Stimulated activated CD8-positive, alpha-beta memory T cell treated with anti-CD3 and anti-CD28 coated beads, Interleukin-15, amount 100 ng/mL, for 1 hour (primary cell): ENCODE results near the gene DNAJC4.

Experiments
- DNase-seq: peaks from one replicate; pipeline ENCODE4 v3.0.0-alpha.2; 2020; ENCODE audit warnings: low read depth

DNAJC4 gene

DNA sequence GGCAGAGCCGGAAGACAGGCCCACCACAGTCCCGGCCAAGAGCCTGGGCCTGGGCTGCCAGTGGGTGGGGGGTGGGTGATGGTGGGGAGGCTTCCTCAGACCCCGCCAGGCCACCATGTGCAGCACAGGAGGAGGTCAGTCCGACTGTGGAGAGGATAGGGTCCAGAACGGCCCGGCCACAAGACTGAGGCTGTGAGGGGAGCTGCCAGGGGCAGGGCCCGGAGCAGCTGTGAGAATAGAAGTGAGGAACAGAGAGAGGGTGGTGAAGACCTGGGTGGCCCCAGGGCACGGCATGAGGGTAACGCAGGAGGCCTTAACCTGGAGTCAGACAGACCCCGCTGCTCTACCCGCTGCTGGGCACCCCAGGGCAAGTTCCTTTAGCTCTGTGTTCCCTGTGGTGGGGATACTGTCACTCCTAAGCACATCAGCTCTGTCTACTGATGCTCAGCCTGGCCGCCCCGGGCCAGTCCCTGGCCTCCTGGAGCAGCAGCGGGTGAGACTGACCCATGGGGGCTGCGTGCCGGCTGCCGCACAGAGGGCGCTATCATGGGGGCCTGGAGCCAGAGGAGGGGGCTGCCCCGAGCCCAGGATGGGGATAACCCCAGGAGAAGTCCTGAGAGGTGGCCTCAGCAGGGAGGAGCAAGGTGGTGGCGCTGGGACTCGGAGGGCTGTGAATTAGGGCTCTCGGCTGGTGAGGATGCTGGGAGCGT lies 22.1 kb upstream of the DNAJC4 start:
- no peak for DNase-seq

DNA sequence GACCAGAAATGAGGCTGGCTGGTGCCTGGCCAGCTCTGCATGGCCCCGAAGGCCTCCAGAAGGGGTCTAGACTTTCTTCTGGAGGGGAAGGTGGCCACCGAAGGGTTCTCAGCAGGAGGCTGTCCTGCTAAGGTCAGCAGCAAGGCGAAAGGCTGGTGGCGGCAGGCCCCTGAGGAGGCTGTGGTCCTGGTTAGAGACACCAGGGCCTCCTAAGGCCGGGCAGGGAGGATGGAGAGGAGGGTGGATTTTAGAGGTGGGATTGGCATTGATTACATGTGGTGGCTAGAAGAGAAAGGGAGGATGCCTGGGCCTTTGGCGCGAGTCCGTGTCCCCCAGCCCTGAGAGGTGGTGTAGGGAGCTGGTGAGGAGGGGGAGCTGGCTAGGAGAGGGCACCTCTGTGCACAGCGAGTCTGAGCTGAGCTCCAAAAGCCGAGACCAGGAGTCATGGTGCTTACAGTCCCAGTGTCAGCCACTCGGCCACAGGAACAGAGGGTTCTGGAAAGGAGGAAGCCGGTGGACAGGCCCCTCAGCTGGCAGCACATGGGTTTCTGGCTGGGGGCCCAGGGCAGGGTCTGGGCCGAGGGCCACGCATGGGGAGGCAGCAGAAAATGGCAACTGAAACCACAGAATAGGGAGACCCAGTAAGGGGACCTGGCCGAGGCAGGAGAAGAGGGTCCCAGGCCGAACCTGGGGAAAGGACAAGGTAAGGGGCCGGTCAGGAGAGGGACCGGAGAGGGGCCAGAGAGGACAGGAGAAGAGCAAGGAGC lies 21.4 kb upstream of the DNAJC4 start:
- DNase-seq = no peak

DNA sequence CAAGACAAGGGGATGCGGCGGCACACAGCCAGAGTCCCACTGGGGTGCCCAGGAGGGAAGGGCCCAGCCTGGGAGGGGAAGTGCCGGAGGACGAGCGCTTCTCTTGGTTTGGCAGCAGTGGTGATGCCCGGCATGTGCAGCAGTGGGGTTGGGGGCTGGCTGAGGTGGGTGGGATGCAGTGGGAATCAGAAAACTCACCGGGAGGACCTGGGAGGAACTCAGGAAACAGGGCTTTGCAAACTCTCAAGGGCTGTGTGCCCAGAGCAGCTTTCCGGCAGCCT lies 20.8 kb upstream of the DNAJC4 start:
- no peak for DNase-seq

DNA sequence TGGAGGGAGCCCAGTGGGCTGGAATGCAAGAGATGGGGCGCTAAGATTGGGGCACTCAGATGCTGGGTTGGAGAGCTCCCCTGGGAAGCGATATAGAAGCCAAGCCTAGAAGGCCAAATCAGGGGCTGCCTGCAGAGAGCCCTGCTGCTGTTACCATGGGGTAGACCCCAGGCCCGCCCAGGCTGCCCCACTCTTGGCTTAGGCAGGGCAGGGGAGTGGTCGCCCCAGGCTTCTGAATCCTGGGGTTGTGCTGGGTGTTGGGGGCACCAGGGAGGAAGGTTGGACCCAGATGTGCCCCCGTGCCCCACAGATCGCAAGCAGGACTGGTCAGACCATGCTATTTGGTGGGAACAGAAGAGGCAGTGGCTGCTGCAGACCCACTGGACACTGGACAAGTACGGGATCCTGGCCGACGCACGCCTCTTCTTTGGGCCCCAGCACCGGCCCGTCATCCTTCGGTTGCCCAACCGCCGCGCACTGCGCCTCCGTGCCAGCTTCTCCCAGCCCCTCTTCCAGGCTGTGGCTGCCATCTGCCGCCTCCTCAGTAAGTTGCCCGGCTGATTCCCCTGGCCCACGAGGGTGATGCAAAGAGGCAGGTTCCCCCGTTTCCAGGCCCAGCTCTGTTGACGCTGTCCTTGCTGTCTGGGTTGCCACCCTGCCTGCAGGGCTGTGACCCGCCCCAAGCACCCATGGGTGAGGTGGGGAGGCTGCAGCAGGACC lies 19.9 kb upstream of the DNAJC4 start:
- no peak for DNase-seq

DNA sequence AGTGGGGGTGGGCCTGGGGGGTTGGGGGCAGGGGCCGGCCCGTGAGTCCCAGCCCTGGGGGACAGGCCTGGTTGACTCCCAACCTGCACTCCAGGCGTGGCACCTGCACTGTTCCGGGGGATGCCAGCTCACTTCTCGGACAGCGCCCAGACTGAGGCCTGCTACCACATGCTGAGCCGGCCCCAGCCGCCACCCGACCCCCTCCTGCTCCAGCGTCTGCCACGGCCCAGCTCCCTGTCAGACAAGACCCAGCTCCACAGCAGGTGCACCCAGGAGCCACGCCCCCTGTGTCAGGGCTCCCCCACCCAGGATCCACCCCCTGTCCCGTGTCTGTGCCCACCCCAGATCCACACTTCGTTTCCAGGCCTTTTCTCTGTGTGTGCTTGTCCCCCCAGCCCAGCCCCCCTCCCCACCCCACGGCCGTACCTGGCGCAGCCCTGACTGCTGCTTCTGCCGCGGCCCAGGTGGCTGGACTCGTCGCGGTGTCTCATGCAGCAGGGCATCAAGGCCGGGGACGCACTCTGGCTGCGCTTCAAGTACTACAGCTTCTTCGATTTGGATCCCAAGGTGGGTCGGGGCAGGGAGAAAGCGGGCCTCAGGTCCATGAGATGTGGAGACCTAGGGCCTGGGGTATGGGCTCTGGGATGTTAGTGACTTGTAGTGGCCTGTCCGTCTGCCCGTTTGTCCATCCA lies 19.0 kb upstream of the DNAJC4 start:
- DNase-seq = no peak

DNA sequence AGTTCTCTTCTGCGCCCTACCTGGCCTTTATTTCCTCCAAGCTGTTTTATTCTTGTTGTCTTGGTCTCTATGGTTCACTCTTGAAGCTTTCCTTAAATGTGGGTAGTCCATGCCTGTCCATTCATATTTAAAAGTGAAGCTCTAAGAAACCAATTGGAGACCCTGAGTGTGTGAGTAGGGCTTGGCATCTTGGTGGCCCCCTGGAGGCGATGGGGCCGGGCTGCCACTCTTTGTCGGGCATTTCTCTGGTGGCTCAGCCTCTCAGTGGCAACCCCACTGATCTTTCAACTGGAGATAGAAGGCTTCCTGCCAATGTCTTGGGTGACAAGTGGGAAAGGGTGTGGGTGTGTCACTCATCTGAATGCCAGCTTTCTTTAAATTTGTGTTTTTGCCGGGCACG lies 13.5 kb upstream of the DNAJC4 start:
- DNase-seq = no peak

DNA sequence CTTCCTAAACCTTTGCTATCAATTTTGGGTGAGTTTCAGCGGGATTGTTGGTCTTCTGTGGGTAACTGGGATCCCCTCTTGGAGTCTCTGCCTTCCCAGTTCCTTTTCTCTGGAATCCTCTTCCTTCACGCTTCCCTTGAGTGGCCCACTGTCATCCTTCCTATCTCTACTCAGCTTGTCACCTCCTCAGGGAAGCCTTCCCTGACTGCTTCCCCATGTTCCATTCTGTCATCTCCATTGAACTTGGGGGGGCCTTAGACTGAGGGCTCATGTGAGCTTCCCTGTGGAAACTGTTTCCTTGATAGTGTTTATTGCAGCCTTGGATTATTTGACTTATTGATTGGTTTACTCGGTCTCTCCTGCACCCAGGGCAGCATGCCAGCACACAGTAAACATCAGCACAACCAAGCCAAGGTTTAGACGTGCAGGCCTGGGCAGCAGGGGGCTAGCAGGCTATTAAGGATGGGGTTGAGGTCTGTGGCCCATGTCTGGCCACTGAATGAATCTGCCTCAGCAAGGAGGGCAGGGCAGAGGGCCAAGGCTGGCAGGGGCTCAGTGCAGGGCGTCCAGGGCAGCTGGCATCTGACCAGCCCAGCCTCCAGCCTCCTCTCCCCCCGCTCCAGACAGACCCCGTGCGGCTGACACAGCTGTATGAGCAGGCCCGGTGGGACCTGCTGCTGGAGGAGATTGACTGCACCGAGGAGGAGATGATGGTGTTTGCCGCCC lies 11.6 kb upstream of the DNAJC4 start:
- DNase-seq = no peak

DNA sequence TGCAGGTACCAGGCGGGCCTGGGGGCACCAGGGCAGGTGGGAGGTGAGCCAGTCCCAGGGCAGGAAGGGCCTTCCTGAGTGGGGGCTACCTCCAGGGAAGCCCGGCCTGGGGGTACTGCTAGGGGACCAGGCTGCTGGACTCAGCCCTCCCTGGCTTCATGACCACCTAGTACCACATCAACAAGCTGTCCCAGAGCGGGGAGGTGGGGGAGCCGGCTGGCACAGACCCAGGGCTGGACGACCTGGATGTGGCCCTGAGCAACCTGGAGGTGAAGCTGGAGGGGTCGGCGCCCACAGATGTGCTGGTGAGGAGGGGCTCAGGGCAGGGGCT lies 11.0 kb upstream of the DNAJC4 start:
- DNase-seq = no peak

DNA sequence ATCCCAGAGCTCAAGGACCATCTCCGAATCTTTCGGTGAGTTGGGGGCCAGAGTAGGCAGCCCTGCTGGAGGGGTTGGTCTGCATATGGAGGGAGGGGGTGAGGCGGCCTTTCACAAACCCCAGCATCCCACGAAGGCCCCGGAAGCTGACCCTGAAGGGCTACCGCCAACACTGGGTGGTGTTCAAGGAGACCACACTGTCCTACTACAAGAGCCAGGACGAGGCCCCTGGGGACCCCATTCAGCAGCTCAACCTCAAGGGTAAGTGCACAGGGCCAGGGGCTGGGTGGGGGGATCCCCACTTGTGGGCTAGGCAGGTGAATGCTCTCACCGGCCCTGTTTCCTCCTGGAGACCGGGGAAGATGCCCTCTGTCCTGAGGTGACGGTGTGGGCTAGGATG lies 10.6 kb upstream of the DNAJC4 start:
- no peak for DNase-seq

DNA sequence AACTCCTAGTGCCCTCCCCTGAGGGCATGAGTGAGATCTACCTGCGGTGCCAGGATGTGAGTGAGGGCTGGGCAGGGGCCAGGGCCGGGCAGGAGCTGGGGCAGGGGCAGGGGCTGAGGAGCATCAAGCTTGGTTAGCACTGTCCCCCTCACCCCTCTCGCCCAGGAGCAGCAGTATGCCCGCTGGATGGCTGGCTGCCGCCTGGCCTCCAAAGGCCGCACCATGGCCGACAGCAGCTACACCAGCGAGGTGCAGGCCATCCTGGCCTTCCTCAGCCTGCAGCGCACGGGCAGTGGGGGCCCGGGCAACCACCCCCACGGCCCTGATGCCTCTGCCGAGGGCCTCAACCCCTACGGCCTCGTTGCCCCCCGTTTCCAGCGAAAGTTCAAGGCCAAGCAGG lies 10.1 kb upstream of the DNAJC4 start:
- DNase-seq = no peak

DNA sequence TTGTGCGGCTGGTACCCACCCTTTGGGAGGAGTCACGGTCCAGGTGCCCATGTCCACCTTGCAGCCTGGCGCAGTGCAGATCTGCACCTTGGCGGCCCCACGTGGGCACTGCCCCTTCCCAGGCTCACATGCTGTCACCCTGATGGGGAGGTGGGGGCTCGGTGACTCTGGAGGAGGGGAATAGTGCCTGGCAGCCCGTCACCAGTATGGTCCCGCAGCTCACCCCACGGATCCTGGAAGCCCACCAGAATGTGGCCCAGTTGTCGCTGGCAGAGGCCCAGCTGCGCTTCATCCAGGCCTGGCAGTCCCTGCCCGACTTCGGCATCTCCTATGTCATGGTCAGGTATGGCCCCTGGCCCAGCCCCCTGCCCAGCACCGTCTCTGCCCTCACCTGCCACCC lies 9.6 kb upstream of the DNAJC4 start:
- DNase-seq = no peak

DNA sequence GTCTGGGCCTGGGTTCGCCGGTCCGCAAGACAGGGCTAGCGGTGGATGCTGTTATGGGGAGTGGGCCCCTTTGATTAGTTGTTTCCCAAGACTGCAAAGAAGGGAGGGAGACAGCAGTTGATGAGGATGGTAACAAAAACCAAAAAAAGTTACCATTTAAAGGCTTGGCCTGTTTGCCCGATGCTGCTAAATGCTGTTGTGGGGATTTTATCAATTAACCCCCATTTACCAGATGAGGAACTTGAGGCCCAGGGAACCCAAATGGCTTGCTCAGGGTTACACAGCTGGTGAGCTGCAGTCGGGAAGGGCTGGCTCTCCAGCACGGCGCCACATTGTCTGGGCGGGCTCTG lies 7.7 kb upstream of the DNAJC4 start:
- no peak for DNase-seq

DNA sequence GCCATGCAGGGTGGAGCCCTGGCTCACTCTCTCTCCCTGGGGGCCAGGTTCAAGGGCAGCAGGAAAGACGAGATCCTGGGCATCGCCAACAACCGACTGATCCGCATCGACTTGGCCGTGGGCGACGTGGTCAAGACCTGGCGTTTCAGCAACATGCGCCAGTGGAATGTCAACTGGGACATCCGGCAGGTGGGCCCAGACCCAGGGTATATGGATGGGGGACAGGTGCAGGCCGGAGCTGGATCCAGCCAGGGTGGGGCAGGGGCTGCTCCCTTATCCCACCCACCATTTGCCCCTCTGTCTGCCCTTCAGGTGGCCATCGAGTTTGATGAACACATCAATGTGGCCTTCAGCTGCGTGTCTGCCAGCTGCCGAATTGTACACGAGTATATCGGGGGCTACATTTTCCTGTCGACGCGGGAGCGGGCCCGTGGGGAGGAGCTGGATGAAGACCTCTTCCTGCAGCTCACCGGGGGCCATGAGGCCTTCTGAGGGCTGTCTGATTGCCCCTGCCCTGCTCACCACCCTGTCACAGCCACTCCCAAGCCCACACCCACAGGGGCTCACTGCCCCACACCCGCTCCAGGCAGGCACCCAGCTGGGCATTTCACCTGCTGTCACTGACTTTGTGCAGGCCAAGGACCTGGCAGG lies 7.2 kb upstream of the DNAJC4 start:
- DNase-seq = no peak

DNA sequence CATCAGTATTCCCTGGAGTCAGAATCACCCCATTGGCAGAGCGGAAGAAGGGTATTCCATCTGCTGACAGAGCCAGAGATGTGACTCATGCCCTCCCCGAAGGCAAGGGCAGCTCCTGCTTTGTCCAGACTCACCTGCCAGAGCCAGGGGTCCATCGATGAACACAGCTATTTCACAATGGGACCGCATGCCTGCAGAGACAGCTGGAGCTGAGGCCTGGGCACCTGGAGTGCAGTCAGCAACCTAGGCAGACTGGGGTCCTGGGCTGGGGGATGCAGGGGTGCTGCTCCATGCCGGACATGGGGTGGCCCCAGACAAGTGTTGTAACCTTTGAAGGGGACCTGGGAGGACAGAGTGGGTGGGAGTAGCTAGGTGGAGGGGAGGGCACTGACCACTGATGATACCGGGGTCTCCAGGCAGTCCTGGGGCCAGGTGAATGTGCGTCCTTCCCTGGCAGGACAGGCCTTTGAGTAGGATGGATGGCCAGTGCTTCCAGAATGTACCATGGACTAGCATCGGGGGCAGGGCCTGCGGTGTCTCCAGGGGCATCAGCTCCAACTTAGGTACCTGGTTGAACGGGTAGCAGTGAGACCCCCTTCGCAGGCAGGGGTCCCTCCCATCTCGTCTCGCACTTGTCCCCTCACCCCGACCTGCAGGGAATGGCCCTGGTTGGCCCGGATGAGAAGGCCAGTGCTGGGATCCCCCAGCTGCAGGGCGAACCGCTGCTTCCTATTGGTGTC lies 6.0 kb upstream of the DNAJC4 start:
- DNase-seq = no peak

DNA sequence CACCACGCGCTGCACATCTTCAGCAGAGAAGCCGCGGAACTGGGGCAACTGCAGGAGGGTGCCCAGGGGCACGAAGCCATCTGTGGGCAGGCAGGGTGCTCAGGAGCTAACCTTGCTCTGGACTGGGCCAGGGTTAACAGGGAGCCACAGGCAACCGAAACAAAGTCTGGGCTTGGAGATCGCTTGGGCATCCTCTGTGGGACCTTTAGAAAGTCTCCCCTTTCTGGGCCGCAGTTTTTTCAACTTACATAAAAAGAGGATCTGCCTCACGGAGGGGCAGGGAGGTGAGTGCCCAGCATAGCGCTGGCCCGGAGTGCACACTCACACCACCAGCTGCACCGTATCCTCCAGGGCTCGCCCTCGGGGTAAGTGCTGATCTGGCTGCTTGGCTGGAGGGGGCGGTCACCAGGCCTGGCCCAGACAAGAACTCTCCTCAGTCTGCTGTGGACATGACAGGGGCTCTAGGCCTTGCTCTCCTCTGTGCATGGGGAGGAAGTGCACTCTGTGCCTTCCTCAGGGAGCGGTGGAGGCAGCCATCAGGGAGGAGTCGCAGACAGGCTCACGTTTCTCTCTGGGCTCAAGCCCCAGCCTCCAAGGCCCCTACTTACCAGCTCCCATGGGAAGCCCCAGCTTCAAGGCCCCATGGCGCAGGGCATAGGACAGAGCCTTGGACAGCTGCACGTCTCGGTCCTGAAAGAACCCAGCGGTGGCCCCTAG lies 5.3 kb upstream of the DNAJC4 start:
- DNase-seq = no peak

DNA sequence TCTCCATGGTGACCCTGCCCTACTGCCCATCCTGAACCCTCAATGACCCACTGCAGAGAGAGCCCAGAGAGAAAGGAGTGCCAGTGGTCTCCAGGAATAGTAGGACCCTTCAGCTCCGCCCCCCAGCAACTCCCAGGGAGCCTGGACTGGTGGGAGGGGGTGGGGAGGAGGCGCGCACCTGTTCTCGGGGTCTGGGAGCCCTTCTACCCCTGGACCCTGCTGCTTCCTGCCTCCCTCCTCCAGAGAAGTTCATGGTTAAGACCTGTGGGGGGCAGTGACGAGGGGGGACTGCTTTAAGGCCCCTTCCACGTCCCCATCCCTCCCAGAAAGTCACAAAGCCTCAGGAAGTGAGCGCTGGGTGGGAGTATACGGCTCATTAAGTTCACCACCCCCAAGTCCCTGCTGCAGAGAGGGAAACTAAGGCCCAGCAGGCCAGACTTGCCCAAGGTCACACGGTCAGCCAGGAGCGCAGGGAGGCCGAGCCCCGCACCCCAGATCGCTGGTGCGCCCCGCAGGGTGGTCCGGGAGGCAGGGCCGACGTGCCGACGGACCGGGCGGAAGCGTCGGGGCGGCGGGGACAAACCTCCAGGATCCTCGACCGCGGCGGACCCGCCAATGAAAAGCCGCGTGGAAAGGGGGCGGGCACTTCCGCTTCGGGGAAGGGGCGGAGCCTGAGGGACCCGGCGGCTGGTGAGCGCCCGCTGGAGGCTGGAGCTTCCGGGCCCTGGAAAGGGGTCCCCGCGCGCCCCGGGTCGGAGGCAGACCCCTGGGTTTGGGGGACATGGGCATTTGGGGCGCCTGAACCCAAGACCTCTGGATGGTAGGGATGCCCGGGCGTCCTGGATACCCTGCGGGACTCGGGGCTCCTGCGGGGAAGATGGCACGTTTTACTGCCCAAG lies 4.5 kb upstream of the DNAJC4 start, which contains the start of the genes NUDT22 and TRPT1:
TSS of gene NUDT22 (plus strand) at position 667 of the 899 bp plus-strand sequence. CDS start 379 bp downstream, outside the sequence.
TSS of gene TRPT1 (minus strand) at position 579 of the 899 bp plus-strand sequence. CDS start at position 253, 326 bp downstream.
- peak; percentile 86 for DNase-seq

DNA sequence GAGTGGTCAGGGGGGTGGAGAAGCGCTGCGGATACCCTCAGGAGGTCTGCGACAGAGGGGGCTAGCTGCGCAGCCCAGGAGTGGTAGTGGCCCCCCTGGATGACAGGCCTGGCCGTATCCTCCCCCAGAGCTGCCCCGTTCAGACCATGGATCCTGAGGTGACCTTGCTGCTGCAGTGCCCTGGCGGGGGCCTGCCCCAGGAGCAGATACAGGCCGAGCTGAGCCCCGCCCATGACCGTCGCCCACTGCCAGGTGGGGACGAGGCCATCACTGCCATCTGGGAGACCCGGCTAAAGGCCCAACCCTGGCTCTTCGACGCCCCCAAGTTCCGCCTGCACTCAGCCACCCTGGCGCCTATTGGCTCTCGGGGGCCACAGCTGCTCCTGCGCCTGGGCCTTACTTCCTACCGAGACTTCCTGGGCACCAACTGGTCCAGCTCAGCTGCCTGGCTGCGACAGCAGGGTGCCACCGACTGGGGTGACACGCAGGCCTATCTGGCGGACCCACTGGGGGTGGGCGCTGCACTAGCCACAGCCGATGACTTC lies 3.8 kb upstream of the DNAJC4 start:
- no peak for DNase-seq

DNA sequence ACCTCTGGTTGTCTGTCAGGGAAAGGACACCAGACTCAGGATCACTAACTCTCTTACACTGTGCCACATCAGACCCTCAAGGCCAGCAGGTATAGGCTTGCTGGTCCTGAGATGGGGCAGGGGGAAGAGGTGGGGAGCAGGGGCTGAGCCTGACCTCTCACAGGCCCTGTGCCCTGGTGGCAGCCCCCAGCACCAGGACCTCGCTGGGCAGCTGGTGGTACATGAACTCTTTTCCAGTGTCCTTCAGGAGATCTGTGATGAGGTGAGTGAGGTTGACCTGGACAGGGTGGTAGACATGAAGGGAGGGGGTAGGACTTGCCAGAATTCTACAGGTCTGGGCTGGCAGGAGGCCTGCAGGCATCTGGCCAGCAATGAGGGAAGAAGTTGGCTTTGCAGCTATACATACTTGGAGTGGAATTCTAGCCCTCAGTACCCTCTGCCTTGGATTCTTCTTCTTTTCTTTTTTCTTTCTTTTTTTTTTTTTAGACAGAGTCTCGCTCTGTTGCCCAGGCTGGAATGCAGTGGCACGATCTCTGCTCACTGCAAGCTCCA lies 2.9 kb upstream of the DNAJC4 start:
- DNase-seq = no peak
